Kidney (tissue), 14 donors: Measurements from ENCODE around the gene COL17A1. TPM values are rescaled to one million over a fixed set of nuclear protein-coding genes. Genes with fewer than 3 reads are reported as not detected.

Experiments
- DNase-seq, 5 donors: peaks; one replicate each; pipeline ENCODE4 v3.0.0-alpha.2; 2013 to 2020
- FAIRE-seq: peaks from 2 replicates; lab custom pipeline; 2012; peaks lifted over from hg19 to GRCh38; lab: Jason Lieb, UNC
- H3K27ac ChIP-seq, 2 donors: one replicate each; pipeline ENCODE4 v1.7.0; 2013; ENCODE audit warnings: low read depth in 2 of 2, low read length in 2 of 2, inconsistent platforms in 1 of 2
- H3K27me3 ChIP-seq: one replicate; pipeline ENCODE4 v1.7.1; 2013; ENCODE audit warnings: low read length, inconsistent platforms; ENCODE audit not compliant: control insufficient read depth, insufficient read depth
- H3K36me3 ChIP-seq, 3 donors: one replicate each; pipeline versions ENCODE4 v1.7.0 to v1.7.1; 2013; ENCODE audit warnings: low read length in 3 of 3, control low read depth in 1 of 3, inconsistent platforms in 1 of 3; ENCODE audit not compliant: insufficient read depth in 3 of 3, control insufficient read depth in 2 of 3
- H3K4me1 ChIP-seq, 3 donors: one replicate each; pipeline versions ENCODE4 v1.7.0 to v1.7.1; 2013; ENCODE audit warnings: low read length in 3 of 3, inconsistent platforms in 1 of 3, low read depth in 1 of 3; ENCODE audit not compliant: control insufficient read depth in 2 of 3, insufficient read depth in 2 of 3
- H3K4me3 ChIP-seq, 3 donors: one replicate each; pipeline versions ENCODE4 v1.7.0 to v1.8.1; 2013; ENCODE audit warnings: low read length in 3 of 3, control low read depth in 1 of 3, inconsistent platforms in 1 of 3
- H3K9ac ChIP-seq, 3 donors: one replicate each; pipeline versions ENCODE4 v1.7.0 to v1.7.1; 2013; ENCODE audit warnings: low read length in 3 of 3, control low read depth in 1 of 3, inconsistent platforms in 1 of 3
- H3K9me3 ChIP-seq, 3 donors: one replicate each; pipeline versions ENCODE4 v1.7.0 to v1.7.1; 2013; ENCODE audit warnings: low read length in 3 of 3, control low read depth in 1 of 3, inconsistent platforms in 1 of 3; ENCODE audit not compliant: control insufficient read depth in 2 of 3, insufficient read depth in 1 of 3
- intact Hi-C: fragments of 100-400 bp; cut with DNase I; formaldehyde crosslinking; loops from one replicate; pipeline ENCODE4 v1.11.1; 2022
- polyA plus RNA-seq: library from polyadenylated mRNA; stranded (reverse); fragments of 350-450 nt; fragmentation: Illumina TruSeq; extraction: RNeasy Lipid Tissue Mini Kit (QIAGEN cat#74804); gene quantifications from one replicate; pipeline ENCODE4 v1.2.3, GENCODE V29; 2014; ENCODE audit warnings: low read depth, low replicate concordance; ENCODE audit not compliant: insufficient read depth
- total RNA-seq: library from RNA; stranded (reverse); fragmentation: NEBNext Ultra II Directional; extraction: Animal tissue kit (Norgen Biotek cat#: 25700); gene quantifications from one replicate; pipeline ENCODE4 v1.2.1, GENCODE V29; 2021
- TF ChIP-seq, protein P1 (sequence below): IDR thresholded peaks from 3 replicates; pipeline ENCODE4 v1.5.1; 2012; ENCODE audit warnings: mild to moderate bottlenecking, moderate library complexity, borderline replicate concordance; ENCODE audit not compliant: insufficient read depth; ENCODE audit errors: extremely low read depth
- donor health status: control.
- donor health status: control.
- donor health status: control.
- donor health status: control.
- donor health status: control.
- donor health status: DM: yes; HTN: yes; CAD: no.
- donor health status: Normal renal cell carcinoma (clear cell type).

Gene COL17A1
- total and polyA plus RNA-seq, 2 donors from 2014 or later, result 0.58 to 10.8 TPM

GRCh38 chr10:104099269-104099668, 13.6 kb upstream of the COL17A1 start:
- no peaks in the 10 kb centered on the region for H3K4me1 ChIP-seq
- DNase-seq (no peak), FAIRE-seq (no peak)
- no peak overlapping the region for H3K27ac ChIP-seq
- no peaks in the 10 kb centered on the region for H3K36me3 ChIP-seq
- H3K9ac ChIP-seq, result no peak overlapping the region
- intact Hi-C loops, result no loop called here
- no peak overlapping the region for H3K4me3 ChIP-seq
- H3K27me3 ChIP-seq, result no peaks in the 10 kb centered on the region
- no peaks in the 10 kb centered on the region for H3K9me3 ChIP-seq
- TF ChIP-seq, protein P1, sequence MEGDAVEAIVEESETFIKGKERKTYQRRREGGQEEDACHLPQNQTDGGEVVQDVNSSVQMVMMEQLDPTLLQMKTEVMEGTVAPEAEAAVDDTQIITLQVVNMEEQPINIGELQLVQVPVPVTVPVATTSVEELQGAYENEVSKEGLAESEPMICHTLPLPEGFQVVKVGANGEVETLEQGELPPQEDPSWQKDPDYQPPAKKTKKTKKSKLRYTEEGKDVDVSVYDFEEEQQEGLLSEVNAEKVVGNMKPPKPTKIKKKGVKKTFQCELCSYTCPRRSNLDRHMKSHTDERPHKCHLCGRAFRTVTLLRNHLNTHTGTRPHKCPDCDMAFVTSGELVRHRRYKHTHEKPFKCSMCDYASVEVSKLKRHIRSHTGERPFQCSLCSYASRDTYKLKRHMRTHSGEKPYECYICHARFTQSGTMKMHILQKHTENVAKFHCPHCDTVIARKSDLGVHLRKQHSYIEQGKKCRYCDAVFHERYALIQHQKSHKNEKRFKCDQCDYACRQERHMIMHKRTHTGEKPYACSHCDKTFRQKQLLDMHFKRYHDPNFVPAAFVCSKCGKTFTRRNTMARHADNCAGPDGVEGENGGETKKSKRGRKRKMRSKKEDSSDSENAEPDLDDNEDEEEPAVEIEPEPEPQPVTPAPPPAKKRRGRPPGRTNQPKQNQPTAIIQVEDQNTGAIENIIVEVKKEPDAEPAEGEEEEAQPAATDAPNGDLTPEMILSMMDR, result no peak

- TF ChIP-seq, protein P1, result no peak
- Histone ChIP-seq H3K27me3 (no peaks in the 10 kb centered on the region), H3K27ac (no peak overlapping the region), H3K36me3 (no peaks in the 10 kb centered on the region), H3K4me3 (no peak overlapping the region), H3K9me3 (no peaks in the 10 kb centered on the region), H3K4me1 (no peaks in the 10 kb centered on the region), H3K9ac (no peak overlapping the region)
- DNase-seq (no peak), FAIRE-seq (no peak)
- intact Hi-C loops, result no loop called here
Measured at GRCh38 chr10:104098358-104098925, 12.8 kb upstream of the COL17A1 start.

GRCh38 chr10:104096692-104097091, 11.0 kb upstream of the COL17A1 start:
- no peak for DNase-seq
- H3K27ac ChIP-seq, result no peak overlapping the region
- no peak overlapping the region for H3K4me3 ChIP-seq
- intact Hi-C loops, result no loop called here
- TF ChIP-seq, protein P1, result no peak
- H3K9ac ChIP-seq, result no peak overlapping the region
- no peaks in the 10 kb centered on the region for H3K36me3 ChIP-seq
- H3K9me3 ChIP-seq, result no peaks in the 10 kb centered on the region
- H3K27me3 ChIP-seq, result no peaks in the 10 kb centered on the region
- peak; percentile 17 for FAIRE-seq
- H3K4me1 ChIP-seq, result no peaks in the 10 kb centered on the region

DNA sequence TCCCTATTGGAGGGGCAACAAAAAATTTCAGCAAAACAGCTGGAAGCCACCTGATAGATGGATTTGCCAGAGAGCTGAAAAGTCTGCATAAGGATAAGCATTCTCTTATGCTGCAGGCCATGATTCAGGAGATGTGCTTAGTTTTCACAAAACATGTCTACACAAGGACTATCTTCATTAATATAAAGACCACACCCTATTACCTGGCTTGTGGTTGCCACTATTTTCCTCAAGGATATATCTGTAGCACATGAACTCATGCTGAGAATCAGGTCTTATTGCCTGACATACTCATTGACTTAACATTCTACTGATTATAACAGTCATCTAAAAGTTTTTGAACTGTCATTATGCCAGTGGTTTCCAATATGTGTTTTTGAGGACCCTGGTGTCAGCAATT, 7.1 kb upstream of the COL17A1 start:
- FAIRE-seq (no peak), DNase-seq (no peak)
- Histone ChIP-seq H3K4me3 (no peak overlapping the region), H3K27ac (no peak overlapping the region), H3K4me1 (no peaks in the 10 kb centered on the region), H3K9ac (no peak overlapping the region), H3K36me3 (no peaks in the 10 kb centered on the region), H3K27me3 (no peaks in the 10 kb centered on the region), H3K9me3 (no peaks in the 10 kb centered on the region)
- intact Hi-C loops, result no loop called here
- TF ChIP-seq, protein P1, result no peak
